ENCODE results near the gene FGR.

The FGR gene

DNA sequence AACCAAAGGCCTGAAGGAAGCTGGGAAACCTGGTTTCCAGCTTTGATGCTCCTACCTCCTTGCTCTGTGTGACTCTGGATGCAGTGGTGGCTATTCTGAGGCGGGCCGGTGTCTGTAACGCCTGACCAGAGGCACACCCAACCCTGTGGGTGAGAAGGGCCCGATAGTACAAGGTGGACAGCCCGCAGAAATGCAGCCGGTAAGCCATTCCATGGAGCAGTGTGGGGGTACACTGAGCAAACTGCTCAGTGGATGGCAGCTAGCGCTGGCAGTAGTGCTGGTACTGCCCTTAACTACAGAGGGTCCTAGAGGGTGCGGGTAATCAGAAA is 67.0 kb downstream of the FGR start:
- no peak for DNase-seq (ENCODE audit: low read depth in 2 of 2)

DNA sequence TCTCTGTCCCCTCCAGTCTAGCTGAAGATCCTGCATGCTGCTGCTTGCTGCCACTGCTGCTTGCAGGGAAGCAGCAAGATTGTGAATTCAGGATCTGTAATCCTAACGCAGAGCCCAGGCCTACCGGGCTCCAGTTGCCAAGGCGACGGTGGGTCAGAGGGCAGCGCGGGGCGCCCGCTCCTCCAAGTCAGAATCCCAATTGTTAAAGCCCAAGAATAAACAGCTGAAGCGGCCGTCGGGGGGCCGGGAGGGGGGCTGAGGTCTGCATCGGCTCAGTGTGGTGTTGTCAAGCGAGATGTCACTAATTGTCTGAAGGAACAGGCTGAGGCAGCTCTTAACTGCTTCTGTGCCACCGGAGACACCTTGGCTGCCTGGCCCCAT is 67.8 kb downstream of the FGR start:
- no peak for DNase-seq (ENCODE audit: low read depth in 2 of 2)

DNA sequence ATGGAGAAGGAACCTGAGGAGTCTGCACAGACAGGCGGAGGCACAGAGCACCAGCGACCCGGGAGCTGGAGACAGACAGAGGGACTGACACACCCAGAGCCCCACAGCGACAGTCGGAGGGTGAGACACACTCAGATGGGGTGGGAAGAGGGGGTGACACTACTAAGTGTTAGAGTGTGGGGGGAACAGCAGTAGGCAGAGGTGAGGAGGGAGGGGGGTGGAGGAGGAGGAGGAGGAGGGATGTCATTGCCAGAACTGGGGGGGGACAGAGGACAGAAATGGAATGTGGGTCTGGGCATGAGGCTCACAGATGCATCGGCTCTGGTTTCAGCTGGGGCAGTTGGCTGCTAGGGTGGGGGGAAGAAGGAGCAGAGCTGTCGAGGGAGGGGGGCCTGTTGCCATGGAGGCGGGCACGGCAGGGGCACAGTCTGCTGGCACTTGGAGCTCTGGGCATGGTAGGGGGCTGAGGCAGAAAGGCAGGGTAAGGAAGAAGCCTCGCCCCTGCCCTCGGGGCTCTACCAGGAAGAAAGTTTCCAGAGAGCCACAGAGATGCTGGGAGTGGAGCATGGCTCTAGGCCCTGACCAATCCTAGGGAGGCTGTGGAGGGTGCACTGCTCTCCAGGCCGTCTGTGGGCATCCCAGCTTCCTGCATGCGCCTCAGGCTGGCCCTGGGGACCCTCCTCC is 68.4 kb downstream of the FGR start:
- no peak for DNase-seq (ENCODE audit: low read depth in 2 of 2)

DNA sequence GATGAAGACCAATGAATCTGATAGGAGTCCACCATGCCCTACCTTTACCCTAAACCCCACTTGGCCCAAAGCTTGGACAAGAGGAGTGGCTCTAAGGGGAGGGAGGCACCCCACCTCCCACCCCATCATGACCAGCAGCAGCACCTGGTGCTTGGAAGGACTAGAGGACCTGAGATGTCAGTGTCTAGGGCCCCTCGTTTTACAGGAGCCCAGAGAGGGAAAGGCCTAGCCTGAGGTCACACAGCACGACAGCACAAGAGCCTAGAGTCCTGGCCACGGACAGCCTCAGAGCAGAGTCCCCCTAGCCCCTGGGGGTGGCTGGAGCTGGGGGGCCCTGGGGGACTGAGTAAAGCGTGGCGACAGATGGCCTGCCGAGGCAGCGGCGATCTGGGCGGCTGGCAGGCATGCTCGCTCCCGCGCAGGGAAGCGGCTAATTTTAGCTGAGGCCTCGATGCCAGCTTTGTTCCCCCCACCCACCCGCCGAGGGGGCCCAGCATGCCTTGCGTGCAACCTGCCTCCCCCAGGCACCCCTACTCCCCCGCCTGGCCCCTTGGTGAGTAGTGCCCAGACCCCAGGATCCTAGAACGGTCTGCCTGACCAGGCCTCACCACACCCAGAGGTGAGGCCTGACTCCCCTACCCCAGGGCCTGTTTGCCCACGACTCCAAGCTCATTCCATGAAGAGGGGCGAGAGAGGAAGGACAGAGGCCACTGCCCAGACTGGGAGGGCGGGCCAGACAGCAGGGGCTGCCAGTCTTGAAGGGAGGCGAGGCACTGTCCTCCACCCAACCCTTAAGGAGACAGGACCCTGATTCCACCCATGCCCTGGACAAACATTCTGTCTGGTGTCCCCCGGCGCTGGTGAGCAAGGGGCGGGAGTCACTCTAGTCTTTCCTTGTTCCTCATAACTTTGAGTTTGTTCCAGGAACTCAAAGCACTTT is 70.0 kb downstream of the FGR start:
- DNase-seq (ENCODE audit: low read depth in 2 of 2), result no peak

DNA sequence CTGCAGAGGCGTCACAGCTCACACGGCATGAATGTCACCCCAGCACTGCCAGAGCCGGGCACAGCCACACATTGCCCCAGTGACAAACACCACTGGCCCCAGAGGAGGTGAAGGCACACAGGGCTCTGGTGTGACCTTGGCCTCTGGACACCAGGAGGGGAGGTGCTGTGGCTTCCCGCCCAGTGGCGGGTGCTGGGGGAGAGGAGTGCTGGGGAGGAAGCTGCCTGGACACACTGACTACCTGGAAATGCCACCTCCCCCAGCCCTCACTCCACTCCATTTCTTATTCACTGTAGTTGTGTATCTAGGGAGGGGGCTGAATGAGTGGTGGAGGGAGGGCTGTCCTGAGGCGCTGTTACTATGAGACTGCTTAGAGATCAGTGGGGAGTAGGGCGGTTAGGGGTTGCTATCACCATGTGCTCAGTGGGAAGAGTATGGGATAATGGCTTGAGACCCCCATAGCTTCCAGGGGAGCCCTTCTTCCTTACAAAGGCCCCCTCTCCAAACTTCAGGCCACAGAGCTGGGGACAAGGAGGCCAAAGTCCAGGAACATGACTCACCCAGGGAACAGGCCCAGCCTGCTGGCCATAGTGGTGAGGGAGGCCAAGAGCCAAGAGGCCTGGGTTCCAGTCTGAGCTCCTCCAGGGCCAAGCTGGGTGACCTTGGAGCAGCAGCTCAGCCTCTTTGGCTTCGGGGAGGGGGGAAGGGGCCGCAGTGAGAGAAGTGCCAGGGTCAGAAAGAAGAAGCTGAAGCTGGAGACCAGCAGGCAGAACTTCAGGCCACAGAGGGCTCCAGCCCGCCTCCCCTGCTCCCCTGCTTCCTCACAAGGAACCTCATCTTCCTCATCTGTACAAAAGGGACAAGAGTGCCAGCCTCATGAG is 71.2 kb downstream of the FGR start:
- no peak for DNase-seq (ENCODE audit: low read depth in 2 of 2)

DNA sequence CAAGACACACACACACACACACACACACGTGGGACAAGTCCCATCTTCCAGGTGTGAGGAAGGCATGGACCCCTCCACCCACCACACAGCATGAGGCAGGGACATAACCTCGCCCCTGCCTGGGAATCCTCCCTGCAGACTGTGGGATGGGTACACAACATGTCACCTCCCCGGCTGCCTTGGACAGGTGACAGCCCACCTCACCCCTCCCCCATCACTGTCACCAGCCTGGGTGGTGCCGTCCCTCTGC is 71.7 kb downstream of the FGR start:
- no peak for DNase-seq (ENCODE audit: low read depth in 2 of 2)

DNA sequence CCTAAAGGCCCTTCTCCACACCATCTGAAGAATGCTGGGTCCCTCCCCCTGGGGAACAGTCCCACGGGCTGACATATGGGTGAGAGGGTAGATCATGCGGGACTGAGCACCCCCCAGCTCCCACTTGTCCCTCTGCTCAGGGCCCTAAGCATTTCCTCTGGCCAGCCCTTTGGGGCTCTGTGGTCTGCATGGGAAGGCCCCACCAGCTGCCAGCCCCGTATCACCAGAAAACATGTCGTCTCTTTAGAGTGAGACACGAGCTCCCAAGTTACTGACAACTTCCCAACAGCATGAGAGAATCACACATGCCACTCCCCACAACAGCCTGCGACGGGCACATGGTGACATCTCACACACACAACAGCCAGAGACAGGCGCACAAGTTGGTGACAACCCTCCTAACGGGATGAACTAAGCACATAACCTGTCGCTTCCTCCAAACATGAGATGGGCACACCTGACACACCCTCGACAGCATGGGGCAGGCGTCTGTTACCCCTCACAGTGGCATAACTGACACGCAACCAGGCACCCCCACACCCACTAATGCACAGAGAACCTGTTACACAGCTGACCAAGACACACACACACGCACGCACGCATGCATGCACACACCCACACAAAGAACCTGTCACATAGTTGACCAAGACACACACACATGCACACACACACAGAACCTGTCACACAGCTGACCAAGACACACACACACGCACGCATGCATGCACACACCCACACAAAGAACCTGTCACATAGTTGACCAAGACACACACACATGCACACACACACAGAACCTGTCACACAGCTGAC is 72.2 kb downstream of the FGR start:
- no peak for DNase-seq (ENCODE audit: low read depth in 2 of 2)

Data from stimulated activated CD4-positive, alpha-beta T cell treated with anti-CD3 and anti-CD28 coated beads, Interleukin-4, amount 100 ng/mL, for 48 hours (primary cell).